GM12874 (cell line): ENCODE data around the gene GLS.

Experiments used
- CTCF ChIP-seq: IDR thresholded peaks from 2 replicates; pipeline ENCODE4 v1.5.1; 2011; ENCODE audit warnings: low read depth, mild to moderate bottlenecking, control low read depth, low read length, moderate library complexity; ENCODE audit not compliant: insufficient read depth

Gene GLS

GRCh38 chr2:190959911-190960788 is 79.5 kb downstream of the GLS start:
- no peak for TF ChIP-seq CTCF

DNA sequence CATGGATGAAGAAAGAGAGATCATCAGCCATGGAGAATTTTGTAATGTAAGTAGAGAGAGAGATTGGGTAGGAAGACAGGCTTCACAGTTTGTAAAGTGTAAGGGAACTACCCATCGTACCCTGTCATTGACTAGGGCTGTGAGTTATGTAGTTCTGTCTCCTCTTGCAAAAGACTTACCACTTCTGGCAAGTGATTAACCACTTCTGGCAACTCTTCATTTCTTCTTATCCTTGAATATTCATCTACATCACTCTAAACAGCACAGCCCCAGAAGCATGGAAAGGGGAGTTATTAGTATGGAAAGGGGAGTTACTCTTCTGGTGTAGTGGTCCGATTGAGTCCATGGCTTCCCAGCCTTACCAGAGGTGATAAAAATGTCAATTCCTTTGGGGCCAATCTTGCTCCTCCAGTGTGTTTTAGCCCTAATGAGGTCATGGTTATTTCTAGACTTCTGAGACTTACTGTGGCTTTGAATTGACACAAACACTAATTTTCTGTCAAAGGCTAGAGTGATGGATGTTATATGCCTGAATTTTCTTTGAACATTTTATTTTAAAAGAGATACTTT is 81.4 kb downstream of the GLS start:
- TF ChIP-seq CTCF, result no peak

DNA sequence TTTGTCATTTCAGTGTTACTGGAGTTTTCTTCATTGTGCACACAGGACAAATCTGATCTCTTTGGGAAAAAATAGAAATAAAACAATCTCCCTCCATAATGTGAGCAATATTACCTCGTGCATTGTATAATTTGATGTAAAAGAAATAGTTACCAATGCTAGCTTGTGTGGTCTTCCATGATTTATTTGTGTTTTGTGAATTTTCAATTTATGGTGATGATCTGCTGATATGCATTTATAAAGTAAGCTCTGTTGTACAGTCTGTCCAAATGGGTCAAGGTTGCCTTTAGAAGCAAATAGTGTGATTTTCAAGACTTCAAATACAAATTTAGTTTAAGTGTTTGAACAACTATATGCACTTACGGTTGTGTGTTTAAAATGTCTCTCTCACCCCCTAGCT is 82.5 kb downstream of the GLS start:
- TF ChIP-seq CTCF, result no peak

DNA sequence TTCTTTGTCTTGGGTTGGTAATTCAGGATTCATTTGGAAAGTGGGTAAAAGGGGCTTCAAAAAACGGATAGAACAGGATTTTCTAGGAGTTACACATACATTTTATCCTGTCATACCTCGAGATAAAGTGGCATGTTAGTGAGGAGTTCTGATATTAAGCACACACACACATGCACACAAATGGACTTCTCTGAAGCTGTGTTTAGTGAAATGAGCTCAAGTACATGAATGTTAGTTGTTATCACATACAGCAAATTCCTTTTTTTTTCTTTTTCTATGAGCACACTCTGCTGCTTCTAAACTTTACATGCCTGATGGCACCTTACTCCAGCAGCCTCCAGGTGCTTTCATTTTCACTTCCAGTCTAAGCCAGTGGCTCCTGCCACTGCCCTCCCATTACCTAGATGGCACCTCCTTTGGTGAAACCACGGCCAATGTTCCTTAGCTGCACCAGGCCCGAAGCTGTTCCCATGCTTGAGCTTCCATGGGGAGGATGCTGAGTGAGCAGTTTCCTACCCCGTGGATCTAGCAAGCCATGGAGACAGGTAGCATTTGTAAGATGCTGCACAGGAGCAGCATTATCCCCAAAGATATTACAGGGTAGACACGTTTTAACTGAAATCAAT is 83.7 kb downstream of the GLS start:
- no peak for TF ChIP-seq CTCF

GRCh38 chr2:190965580-190966222 is 85.1 kb downstream of the GLS start:
- TF ChIP-seq CTCF, result no peak

GRCh38 chr2:190968522-190968921 is 87.9 kb downstream of the GLS start:
- TF ChIP-seq CTCF, result no peak

DNA sequence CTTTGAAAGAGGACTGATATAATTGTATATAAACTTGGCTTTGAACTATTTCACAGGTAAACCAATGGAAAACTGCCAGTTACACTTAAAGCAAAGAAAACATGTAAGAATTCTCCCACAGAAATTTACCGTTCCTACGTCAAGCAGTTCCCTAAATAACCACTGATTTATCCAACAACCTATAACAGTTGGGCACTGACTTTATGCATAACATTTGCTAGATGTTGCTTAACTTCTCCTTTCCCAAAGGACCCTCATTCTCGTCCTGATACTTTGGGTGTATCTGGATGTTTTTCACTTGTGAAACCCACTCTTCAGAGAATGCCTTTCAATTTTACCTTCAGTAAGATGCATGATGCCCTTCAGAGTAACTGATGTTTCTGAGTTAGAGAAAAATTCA is 89.5 kb downstream of the GLS start:
- TF ChIP-seq CTCF, result no peak
